ENCODE data around the gene CCDC194.

CCDC194 gene

GRCh38 chr19:17393914-17394313 lies at the start of gene CCDC194:
Gene CCDC194 (minus strand): TSS chr19:17394196. CDS start chr19:17394158, 38 bp downstream.
- no peak for DNase-seq

- DNase-seq, result no peak
These were observed 47.4 kb upstream of the CCDC194 start for GRCh38 chr19:17441241-17442021.

GRCh38 chr19:17436874-17437267 lies 42.9 kb upstream of the CCDC194 start:
- no peak for DNase-seq

- no peak for DNase-seq
These were observed 42.3 kb upstream of the CCDC194 start for GRCh38 chr19:17436094-17436873.

- no peak for DNase-seq
These were observed 41.2 kb upstream of the CCDC194 start for GRCh38 chr19:17435218-17435617.

- no peak for DNase-seq
These were observed 37.4 kb upstream of the CCDC194 start for GRCh38 chr19:17431417-17431816.

GRCh38 chr19:17429641-17430113 lies 35.7 kb upstream of the CCDC194 start:
- no peak for DNase-seq

- DNase-seq, result no peak
These were observed 30.9 kb upstream of the CCDC194 start for GRCh38 chr19:17424743-17425365.

- no peak for DNase-seq
These were observed 29.6 kb upstream of the CCDC194 start for GRCh38 chr19:17423429-17424208.

- DNase-seq, result no peak
These were observed 27.9 kb upstream of the CCDC194 start for GRCh38 chr19:17421942-17422341.

- DNase-seq, result no peak
These were observed 26.5 kb upstream of the CCDC194 start for GRCh38 chr19:17420475-17420924.

GRCh38 chr19:17419621-17420474 lies 25.9 kb upstream of the CCDC194 start, which contains the start of gene MVB12A:
Gene MVB12A (plus strand): TSS chr19:17420047. CDS start chr19:17420136, 89 bp downstream.
- peak; percentile 86 to 95 (median 90) for DNase-seq

GRCh38 chr19:17419154-17419620 lies 25.2 kb upstream of the CCDC194 start:
- DNase-seq, result no peak

- DNase-seq, result no peak
These were observed 24.7 kb upstream of the CCDC194 start for GRCh38 chr19:17418710-17419109.

- no peak for DNase-seq
These were observed 21.1 kb upstream of the CCDC194 start for GRCh38 chr19:17415121-17415520.

- no peak for DNase-seq
These were observed 20.1 kb upstream of the CCDC194 start for GRCh38 chr19:17414097-17414496.

GRCh38 chr19:17411801-17412200 lies 17.8 kb upstream of the CCDC194 start:
- no peak for DNase-seq

- no peak for DNase-seq
These were observed 16.0 kb upstream of the CCDC194 start for GRCh38 chr19:17409990-17410389.

GRCh38 chr19:17406887-17407196 lies 12.8 kb upstream of the CCDC194 start:
- DNase-seq, result no peak

- DNase-seq, result no peak
These were observed 12.3 kb upstream of the CCDC194 start for GRCh38 chr19:17406046-17406886.
